ENCODE results near the gene NOL3. TPM values are rescaled to one million over a fixed set of nuclear protein-coding genes. Genes with fewer than 3 reads are reported as not detected.

NOL3 gene
- total RNA-seq, 1 experiment from 2014 or later = 8.5 TPM

DNA sequence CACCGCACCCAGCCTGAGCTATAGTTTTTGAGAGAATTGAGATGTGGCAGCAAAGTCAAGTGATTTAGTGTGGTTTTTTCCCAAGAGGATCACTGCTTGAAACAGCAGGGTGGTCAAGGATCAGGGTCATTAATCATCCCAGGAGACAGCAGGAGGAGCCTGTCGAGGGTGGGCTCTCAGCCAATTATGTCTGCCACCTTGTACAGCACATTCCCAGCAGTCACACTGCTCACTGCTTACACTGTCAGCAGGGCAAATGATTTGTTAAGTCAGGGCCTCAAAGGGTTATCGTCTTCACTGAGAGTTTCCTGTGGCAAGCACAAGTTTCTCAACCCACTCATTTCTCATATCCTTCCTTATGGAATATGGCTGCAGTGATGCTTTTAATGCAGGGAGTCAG is 32.7 kb upstream of the NOL3 start (continued):
- no peak for TF ChIP-seq ZNF671 (CRISPR knock-in tag; IDR thresholded peaks at IDR 0.05)
- TF ChIP-seq, protein P1, sequence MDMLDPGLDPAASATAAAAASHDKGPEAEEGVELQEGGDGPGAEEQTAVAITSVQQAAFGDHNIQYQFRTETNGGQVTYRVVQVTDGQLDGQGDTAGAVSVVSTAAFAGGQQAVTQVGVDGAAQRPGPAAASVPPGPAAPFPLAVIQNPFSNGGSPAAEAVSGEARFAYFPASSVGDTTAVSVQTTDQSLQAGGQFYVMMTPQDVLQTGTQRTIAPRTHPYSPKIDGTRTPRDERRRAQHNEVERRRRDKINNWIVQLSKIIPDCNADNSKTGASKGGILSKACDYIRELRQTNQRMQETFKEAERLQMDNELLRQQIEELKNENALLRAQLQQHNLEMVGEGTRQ (CRISPR knock-in tag; IDR thresholded peaks at IDR 0.05) = no peak
- no peak for TF ChIP-seq ATF6 (CRISPR knock-in tag; IDR thresholded peaks at IDR 0.05)
- no peak for TF ChIP-seq ELF4 (CRISPR knock-in tag; IDR thresholded peaks at IDR 0.05; ENCODE audit: low read depth)
- TF ChIP-seq, protein P2, sequence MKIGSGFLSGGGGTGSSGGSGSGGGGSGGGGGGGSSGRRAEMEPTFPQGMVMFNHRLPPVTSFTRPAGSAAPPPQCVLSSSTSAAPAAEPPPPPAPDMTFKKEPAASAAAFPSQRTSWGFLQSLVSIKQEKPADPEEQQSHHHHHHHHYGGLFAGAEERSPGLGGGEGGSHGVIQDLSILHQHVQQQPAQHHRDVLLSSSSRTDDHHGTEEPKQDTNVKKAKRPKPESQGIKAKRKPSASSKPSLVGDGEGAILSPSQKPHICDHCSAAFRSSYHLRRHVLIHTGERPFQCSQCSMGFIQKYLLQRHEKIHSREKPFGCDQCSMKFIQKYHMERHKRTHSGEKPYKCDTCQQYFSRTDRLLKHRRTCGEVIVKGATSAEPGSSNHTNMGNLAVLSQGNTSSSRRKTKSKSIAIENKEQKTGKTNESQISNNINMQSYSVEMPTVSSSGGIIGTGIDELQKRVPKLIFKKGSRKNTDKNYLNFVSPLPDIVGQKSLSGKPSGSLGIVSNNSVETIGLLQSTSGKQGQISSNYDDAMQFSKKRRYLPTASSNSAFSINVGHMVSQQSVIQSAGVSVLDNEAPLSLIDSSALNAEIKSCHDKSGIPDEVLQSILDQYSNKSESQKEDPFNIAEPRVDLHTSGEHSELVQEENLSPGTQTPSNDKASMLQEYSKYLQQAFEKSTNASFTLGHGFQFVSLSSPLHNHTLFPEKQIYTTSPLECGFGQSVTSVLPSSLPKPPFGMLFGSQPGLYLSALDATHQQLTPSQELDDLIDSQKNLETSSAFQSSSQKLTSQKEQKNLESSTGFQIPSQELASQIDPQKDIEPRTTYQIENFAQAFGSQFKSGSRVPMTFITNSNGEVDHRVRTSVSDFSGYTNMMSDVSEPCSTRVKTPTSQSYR (CRISPR knock-in tag; IDR thresholded peaks at IDR 0.05) = no peak
- no peak for TF ChIP-seq ZNF512 (CRISPR knock-in tag; IDR thresholded peaks at IDR 0.05; ENCODE audit: borderline replicate concordance)
- TF ChIP-seq, protein P3, sequence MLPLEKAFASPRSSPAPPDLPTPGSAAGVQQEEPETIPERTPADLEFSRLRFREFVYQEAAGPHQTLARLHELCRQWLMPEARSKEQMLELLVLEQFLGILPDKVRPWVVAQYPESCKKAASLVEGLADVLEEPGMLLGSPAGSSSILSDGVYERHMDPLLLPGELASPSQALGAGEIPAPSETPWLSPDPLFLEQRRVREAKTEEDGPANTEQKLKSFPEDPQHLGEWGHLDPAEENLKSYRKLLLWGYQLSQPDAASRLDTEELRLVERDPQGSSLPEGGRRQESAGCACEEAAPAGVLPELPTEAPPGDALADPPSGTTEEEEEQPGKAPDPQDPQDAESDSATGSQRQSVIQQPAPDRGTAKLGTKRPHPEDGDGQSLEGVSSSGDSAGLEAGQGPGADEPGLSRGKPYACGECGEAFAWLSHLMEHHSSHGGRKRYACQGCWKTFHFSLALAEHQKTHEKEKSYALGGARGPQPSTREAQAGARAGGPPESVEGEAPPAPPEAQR (CRISPR knock-in tag; IDR thresholded peaks at IDR 0.05) = no peak
- no peak for TF ChIP-seq GRHL2 (CRISPR knock-in tag; IDR thresholded peaks at IDR 0.05; ENCODE audit: insufficient replicate concordance, severe bottlenecking)
- no peak for TF ChIP-seq ZNF263 (CRISPR knock-in tag; IDR thresholded peaks at IDR 0.05; ENCODE audit: low read depth)
- no peak for TF ChIP-seq MLX (CRISPR knock-in tag; IDR thresholded peaks at IDR 0.05)

DNA sequence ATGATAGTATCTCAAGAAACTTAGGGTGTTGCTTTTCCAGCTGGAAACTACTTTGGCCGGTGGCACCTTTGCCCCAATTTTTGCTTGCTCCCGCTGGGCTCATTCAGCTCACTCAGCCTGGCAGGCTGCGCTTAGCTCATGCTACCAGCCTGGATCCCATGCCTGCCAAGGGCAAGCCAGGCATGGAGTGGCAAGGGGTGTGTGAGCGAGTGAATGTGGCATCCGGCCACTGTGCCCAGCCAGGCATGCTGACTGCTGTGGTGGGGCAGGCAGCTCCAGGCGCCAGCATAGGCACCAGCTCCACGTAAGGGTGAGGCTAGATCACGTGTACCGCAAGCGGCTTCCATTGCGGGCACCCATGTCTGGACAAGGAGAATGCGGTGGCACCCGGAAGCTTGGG is 28.9 kb upstream of the NOL3 start:
- TF ChIP-seq NFYB (CRISPR knock-in tag; conservative IDR thresholded peaks at IDR 0.05; ENCODE audit: low read depth) = no peak
- no peak for TF ChIP-seq GTF2I (CRISPR knock-in tag; conservative IDR thresholded peaks at IDR 0.05)
- no peak for TF ChIP-seq AR (CRISPR knock-in tag; IDR thresholded peaks at IDR 0.05)
- TF ChIP-seq MAX (CRISPR knock-in tag; IDR thresholded peaks at IDR 0.05) = no peak
- no peak for TF ChIP-seq OVOL2 (CRISPR knock-in tag; IDR thresholded peaks at IDR 0.05; ENCODE audit: borderline replicate concordance)
- TF ChIP-seq SOX15 (CRISPR knock-in tag; IDR thresholded peaks at IDR 0.05) = no peak
- TF ChIP-seq NR1H2 (CRISPR knock-in tag; IDR thresholded peaks at IDR 0.05) = no peak
- Mint-ChIP-seq H3K27ac (no peak overlapping the region), H3K4me1 (no peaks in the 10 kb centered on the region), H3K27me3 (ENCODE audit: low read depth) (no peaks in the 10 kb centered on the region), H3K9me3 (no peaks in the 10 kb centered on the region), H3K4me3 (no peak overlapping the region), H3K36me3 (peaks cover 45% of the 10 kb centered on the region)
- ATAC-seq (no peak), DNase-seq (ENCODE audit: low spot score) (no peak)
- CTCF ChIA-PET = interaction anchor here (0.7 to 1.8 kb wide), 5 partner anchors 9 to 180 kb away, joined by 3 to 7 read pairs (median 4); partner anchors contain the start of genes B3GNT9, CES3 and NOL3
- POLR2A ChIA-PET = no interaction called here
